AG10803 (cell line): ENCODE measurements around the gene ZNF823.

Experiments used
- DNase-seq: peaks from one replicate; pipeline ENCODE4 v3.0.0; 2010; ENCODE audit warnings: low read depth
- H3K4me3 ChIP-seq: 2 replicates; pipeline ENCODE4 v1.5.1; 2011; ENCODE audit warnings: mild to moderate bottlenecking, low read length, control low read depth
- CTCF ChIP-seq: conservative IDR thresholded peaks from 2 replicates; pipeline ENCODE4 v1.5.1; 2011; ENCODE audit warnings: mild to moderate bottlenecking, low read length, control low read depth, inconsistent platforms

ZNF823 gene

GRCh38 chr19:11759805-11760204, 21.1 kb upstream of the ZNF823 start:
- TF ChIP-seq CTCF = no peak
- H3K4me3 ChIP-seq = no peak overlapping the region
- DNase-seq = no peak

- DNase-seq = no peak
- TF ChIP-seq CTCF = no peak
- H3K4me3 ChIP-seq = no peak overlapping the region
Observed at GRCh38 chr19:11756965-11757364, 18.2 kb upstream of the ZNF823 start.

- no peak for DNase-seq
- no peak for TF ChIP-seq CTCF
- H3K4me3 ChIP-seq = no peak overlapping the region
Observed at GRCh38 chr19:11754663-11755062, 15.9 kb upstream of the ZNF823 start.

GRCh38 chr19:11752244-11752736, 13.5 kb upstream of the ZNF823 start:
- TF ChIP-seq CTCF = no peak
- H3K4me3 ChIP-seq = no peak overlapping the region
- no peak for DNase-seq

GRCh38 chr19:11749751-11750150, 11.0 kb upstream of the ZNF823 start:
- no peak for DNase-seq
- no peak for TF ChIP-seq CTCF
- no peak overlapping the region for H3K4me3 ChIP-seq

GRCh38 chr19:11747277-11747676, 8.5 kb upstream of the ZNF823 start:
- H3K4me3 ChIP-seq = no peak overlapping the region
- no peak for TF ChIP-seq CTCF
- no peak for DNase-seq

- no peak for DNase-seq
- TF ChIP-seq CTCF = no peak
- no peak overlapping the region for H3K4me3 ChIP-seq
Observed at GRCh38 chr19:11745869-11746268, 7.1 kb upstream of the ZNF823 start.
